Heart left ventricle (tissue), 16 donors: Measurements from ENCODE around the gene ABCC3. TPM values are rescaled to one million over a fixed set of nuclear protein-coding genes. Genes with fewer than 3 reads are reported as not detected.

Experiments used
- ATAC-seq, 4 donors: fragments of 200-7000 bp; cut with Tn5 transposase; one replicate each; pipeline ENCODE4 v1.9.1; 2020 to 2022; ENCODE audit warnings: moderate library complexity in 4 of 4, mild to moderate bottlenecking in 3 of 4, moderate number of reproducible peaks in 1 of 4
- DNase-seq, 5 donors: peaks; one replicate each; pipeline ENCODE4 v3.0.0-alpha.2; 2020
- H3K27ac ChIP-seq, 12 donors: fragments of 200-600 bp; sonication (generic) in 4 of 12; one replicate each; pipeline versions ENCODE4 v1.5.0 to v1.8.0; 2016 to 2022; ENCODE audit warnings: mild to moderate bottlenecking in 2 of 12
- H3K27me3 ChIP-seq, 9 donors: fragments of 200-600 bp; sonication (generic) in 2 of 9; one replicate each; pipeline versions ENCODE4 v1.5.1 to v1.8.0; 2016 to 2022; ENCODE audit warnings: mild to moderate bottlenecking in 3 of 9
- H3K36me3 ChIP-seq, 9 donors: fragments of 200-600 bp; sonication (generic) in 2 of 9; one replicate each; pipeline versions ENCODE4 v1.5.0 to v1.8.0; 2018 to 2022; ENCODE audit warnings: mild to moderate bottlenecking in 2 of 9
- H3K4me1 ChIP-seq, 12 donors: fragments of 200-600 bp; sonication (generic) in 4 of 12; one replicate each; pipeline versions ENCODE4 v1.5.0 to v1.8.0; 2016 to 2022; ENCODE audit warnings: mild to moderate bottlenecking in 3 of 12
- H3K4me3 ChIP-seq, 12 donors: fragments of 200-600 bp; sonication (generic) in 4 of 12; one replicate each; pipeline versions ENCODE4 v1.5.0 to v1.8.0; 2017 to 2022; ENCODE audit warnings: mild to moderate bottlenecking in 9 of 12, moderate library complexity in 4 of 12
- H3K9me3 ChIP-seq, 12 donors: fragments of 200-600 bp; sonication (generic) in 4 of 12; one replicate each; pipeline versions ENCODE4 v1.5.0 to v1.8.0; 2016 to 2022; ENCODE audit warnings: mild to moderate bottlenecking in 1 of 12
- CTCF ChIP-seq, 12 donors: fragments of 200-600 bp; sonication (generic) in 4 of 12; IDR thresholded peaks; one replicate each; pipeline versions ENCODE4 v1.5.0 to v1.8.0; 2018 to 2022; ENCODE audit warnings: antibody characterized with exemption in 12 of 12, mild to moderate bottlenecking in 5 of 12
- POLR2A ChIP-seq, 2 donors: fragments of 450-650 bp; IDR thresholded peaks; one replicate each; pipeline ENCODE4 v1.6.1; 2017; ENCODE audit warnings: antibody characterized with exemption in 2 of 2, mild to moderate bottlenecking in 2 of 2, moderate library complexity in 2 of 2
- WGBS, 4 donors: extraction: QIAGEN DNeasy Blood & Tissue Kit in 2 of 4; methylation state at CpG; one replicate each; pipeline versions ENCODE4 v1.1.5 to v1.1.7; 2013 to 2018; 5-methylcytosine and 5-hydroxymethylcytosine counted together
- intact Hi-C, 10 donors: fragments of 100-400 bp; cut with DNase I; formaldehyde crosslinking; loops; one replicate each; pipeline versions ENCODE4 v1.11.1 to v1.14.2; 2022
- polyA plus RNA-seq, 2 donors: library from polyadenylated mRNA; stranded (reverse); fragments of 200-250 nt; gene quantifications; one replicate each; pipeline ENCODE4 v1.2.3, GENCODE V29; 2013
- total RNA-seq, 9 donors: library from RNA; depleted of rRNA in 2 of 9; stranded (reverse); fragments of >200 nt in 2 of 9; fragmentation: NEBNext Ultra II Directional in 3 of 9; extraction: Animal tissue kit (Norgen Biotek cat#: 25700) in 3 of 9; gene quantifications; one replicate each; pipeline versions ENCODE4 v1.1.0 to v1.2.4, GENCODE V29; 2016 to 2023
- donor health status: ischemic (EF 13 %, LVEDD 7.1; RV severe dilation, severe dysfunction).
- donor health status: healthy with polysubstance abuse.
- donor health status: DM: no; HTN: yes; CAD: no.
- donor health status: DM: no; HTN: no; CAD: no.
- donor health status: ischemic (EF 25% LVEDD 6.9; RV normal size, moderate dysfunction).
- donor health status: ischemic (EF 25% LVEDD 5.7; RV mildly dilated, moderate dysfunction).
- donor health status: healthy.
- donor health status: DM: yes; HTN: yes; CAD: no.
- donor health status: ischemic (EF 35%, LVEDD 5.7; RV mildly dilated, moderate dysfunction).
- donor health status: nonischemic (EF 11% LVEDD 7.7; RV severe dilation, severe dysfunction).
- donor health status: DM: yes; HTN: yes; CAD: no.
- donor health status: PGD.
- donor health status: ischemic (EF 29% LVEDD 5.4; RV normal size, mild dysfunction).
- donor health status: nonischemic (EF 23%, LVEDD 6.1; RV moderate dilation, normal function).

ABCC3 gene
- total and polyA plus RNA-seq, 11 donors, result 0.20 to 21.6 (median 1.3) TPM; not detected in 1

- peaks cover 0 to 7% (median 0%) of the 10 kb centered on the region in 12 donors for H3K4me1 ChIP-seq
- H3K27me3 ChIP-seq, result no peaks in the 10 kb centered on the region
- no peaks in the 10 kb centered on the region for H3K36me3 ChIP-seq
- H3K9me3 ChIP-seq, result no peaks in the 10 kb centered on the region
- intact Hi-C loops, result loop anchor here in 4 of 10 donors (5.0 kb wide), 4 partner anchors 38 to 193 kb away; partner anchors contain the start of genes ABCC3 (in 1 of the 4) and SPATA20 (in 1 of the 4)
- no peak for ATAC-seq
- no peak overlapping the region for H3K4me3 ChIP-seq
- DNase-seq, result no peak
- no peak for TF ChIP-seq CTCF (IDR thresholded peaks at IDR 0.05)
- TF ChIP-seq POLR2A (IDR thresholded peaks at IDR 0.05), result no peak
- WGBS, 4 donors, result 56 to 83% (median 71%) methylated on average over 3 of the region's 3 CpGs
- no peak overlapping the region for H3K27ac ChIP-seq
These were observed 40.5 kb downstream of the ABCC3 start for GRCh38 chr17:50675190-50675589.

DNA sequence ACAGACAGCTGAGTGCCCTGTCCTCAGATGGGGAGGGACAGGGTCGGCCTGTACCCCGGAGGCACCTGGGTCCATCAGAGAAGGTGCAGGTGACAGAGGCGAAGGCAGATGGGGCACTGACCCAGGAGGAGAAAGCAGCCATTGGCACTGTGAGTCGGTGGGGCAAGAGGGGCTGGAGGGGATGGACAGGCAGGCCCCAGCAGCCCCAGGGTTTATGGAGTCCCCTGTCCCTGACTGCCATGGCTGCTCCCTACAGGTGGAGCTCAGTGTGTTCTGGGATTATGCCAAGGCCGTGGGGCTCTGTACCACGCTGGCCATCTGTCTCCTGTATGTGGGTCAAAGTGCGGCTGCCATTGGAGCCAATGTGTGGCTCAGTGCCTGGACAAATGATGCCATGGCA is 40.9 kb downstream of the ABCC3 start:
- Histone ChIP-seq H3K27me3 (no peaks in the 10 kb centered on the region), H3K4me1 (peaks cover 0 to 7% (median 0%) of the 10 kb centered on the region in 12 donors), H3K4me3 (no peak overlapping the region), H3K9me3 (no peaks in the 10 kb centered on the region), H3K27ac (no peak overlapping the region), H3K36me3 (no peaks in the 10 kb centered on the region)
- no peak for DNase-seq
- TF ChIP-seq POLR2A (IDR thresholded peaks at IDR 0.05) (no peak), CTCF (IDR thresholded peaks at IDR 0.05) (no peak)
- peak in 2 of 4 donors; percentile 34 to 50 for ATAC-seq
- intact Hi-C loops, result loop anchor here in 5 of 10 donors (2.0 to 5.0 kb wide), 5 partner anchors 38 to 193 kb away; partner anchors contain the start of genes ABCC3 (in 2 of the 5) and SPATA20 (in 1 of the 5)
- WGBS, 4 donors, result 82 to 91% (median 89%) methylated on average over 7 of the region's 7 CpGs

DNA sequence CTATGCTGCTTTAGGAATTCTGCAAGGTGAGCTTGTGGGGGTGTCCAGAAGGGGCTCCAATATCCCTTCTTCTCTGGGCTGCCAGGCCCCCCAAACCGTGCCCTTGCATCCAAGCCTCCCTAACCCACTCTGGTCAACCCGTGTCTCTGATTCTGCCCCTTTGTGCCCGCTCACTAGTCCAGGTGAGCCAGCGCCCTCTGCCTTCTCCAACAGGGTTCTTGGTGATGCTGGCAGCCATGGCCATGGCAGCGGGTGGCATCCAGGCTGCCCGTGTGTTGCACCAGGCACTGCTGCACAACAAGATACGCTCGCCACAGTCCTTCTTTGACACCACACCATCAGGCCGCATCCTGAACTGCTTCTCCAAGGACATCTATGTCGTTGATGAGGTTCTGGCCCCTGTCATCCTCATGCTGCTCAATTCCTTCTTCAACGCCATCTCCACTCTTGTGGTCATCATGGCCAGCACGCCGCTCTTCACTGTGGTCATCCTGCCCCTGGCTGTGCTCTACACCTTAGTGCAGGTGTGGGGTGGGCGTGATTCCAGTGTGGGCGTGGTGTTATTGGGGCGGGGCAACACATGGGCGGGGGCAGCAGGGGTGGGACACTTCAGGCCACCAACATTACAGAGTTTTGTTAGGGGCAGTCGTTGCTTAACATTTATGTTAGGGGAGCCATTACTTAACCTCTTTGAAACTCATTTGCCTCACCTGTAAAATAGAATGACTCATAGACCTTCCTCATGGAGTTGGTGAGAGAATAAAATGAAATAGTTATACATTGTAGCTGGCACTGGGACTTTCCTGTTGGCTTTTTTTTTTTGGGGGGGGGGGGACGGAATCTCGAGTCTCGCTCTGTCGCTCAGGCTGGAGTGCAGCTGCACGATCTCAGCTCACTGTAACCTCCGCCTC is 41.6 kb downstream of the ABCC3 start:
- H3K27ac ChIP-seq, result no peak overlapping the region
- H3K9me3 ChIP-seq, result no peaks in the 10 kb centered on the region
- no peaks in the 10 kb centered on the region for H3K27me3 ChIP-seq
- intact Hi-C loops, result loop anchor here in 5 of 10 donors (2.0 to 5.0 kb wide), 5 partner anchors 39 to 194 kb away; partner anchors contain the start of genes ABCC3 (in 2 of the 5) and SPATA20 (in 1 of the 5)
- TF ChIP-seq CTCF (IDR thresholded peaks at IDR 0.05) (no peak), POLR2A (IDR thresholded peaks at IDR 0.05) (no peak)
- no peak for ATAC-seq
- no peak for DNase-seq
- 92 to 95% (median 93%) methylated on average over 24 of the region's 24 CpGs for WGBS, 4 donors
- H3K4me3 ChIP-seq, result no peak overlapping the region
- peaks cover 0 to 10% (median 0%) of the 10 kb centered on the region in 12 donors for H3K4me1 ChIP-seq
- H3K36me3 ChIP-seq, result no peaks in the 10 kb centered on the region

DNA sequence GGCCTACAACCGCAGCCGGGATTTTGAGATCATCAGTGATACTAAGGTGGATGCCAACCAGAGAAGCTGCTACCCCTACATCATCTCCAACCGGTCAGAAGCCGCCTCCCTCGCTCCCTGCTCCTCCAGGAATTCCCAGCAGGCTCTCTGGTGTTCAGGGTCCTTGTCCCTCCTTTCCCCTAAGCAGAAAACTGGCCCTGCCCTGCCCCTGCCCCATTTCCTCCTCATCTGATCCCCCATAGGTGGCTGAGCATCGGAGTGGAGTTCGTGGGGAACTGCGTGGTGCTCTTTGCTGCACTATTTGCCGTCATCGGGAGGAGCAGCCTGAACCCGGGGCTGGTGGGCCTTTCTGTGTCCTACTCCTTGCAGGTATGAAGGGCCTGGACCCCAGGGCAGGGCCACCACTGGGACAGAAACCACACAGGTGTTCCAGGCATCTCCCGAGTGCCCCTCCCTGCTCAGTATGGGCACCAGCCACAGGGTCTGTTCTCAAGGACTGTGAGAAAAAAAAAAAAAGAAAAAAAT is 43.2 kb downstream of the ABCC3 start:
- intact Hi-C loops, result loop anchor here in 5 of 10 donors (2.0 to 5.0 kb wide), 5 partner anchors 41 to 196 kb away; partner anchors contain the start of genes ABCC3 (in 2 of the 5) and SPATA20 (in 1 of the 5)
- WGBS, 4 donors, result 88 to 95% (median 93%) methylated on average over 12 of the region's 12 CpGs
- TF ChIP-seq CTCF (IDR thresholded peaks at IDR 0.05), result no peak
- peaks cover 0 to 10% (median 0%) of the 10 kb centered on the region in 12 donors for H3K4me1 ChIP-seq
- no peaks in the 10 kb centered on the region for H3K27me3 ChIP-seq
- no peak for DNase-seq
- no peaks in the 10 kb centered on the region for H3K9me3 ChIP-seq
- no peaks in the 10 kb centered on the region for H3K36me3 ChIP-seq
- no peak for ATAC-seq
- no peak overlapping the region for H3K4me3 ChIP-seq
- H3K27ac ChIP-seq, result no peak overlapping the region
